Mucosa of rectum (tissue), 2 donors: ENCODE data around the gene MCAT.

Source experiments
- H3K27ac ChIP-seq, 2 donors: one replicate each; pipeline ENCODE4 v1.7.0; 2013; ENCODE audit warnings: inconsistent platforms in 2 of 2, low read depth in 2 of 2, low read length in 2 of 2
- H3K27me3 ChIP-seq, 2 donors: one replicate each; pipeline ENCODE4 v1.7.0; 2013; ENCODE audit warnings: low read length in 2 of 2; ENCODE audit not compliant: control insufficient read depth in 2 of 2, insufficient read depth in 2 of 2
- H3K36me3 ChIP-seq, 2 donors: one replicate each; pipeline ENCODE4 v1.7.0; 2013; ENCODE audit warnings: low read length in 2 of 2; ENCODE audit not compliant: control insufficient read depth in 2 of 2, insufficient read depth in 2 of 2
- H3K4me1 ChIP-seq, 2 donors: one replicate each; pipeline ENCODE4 v1.7.0; 2013; ENCODE audit warnings: low read length in 2 of 2, mild to moderate bottlenecking in 1 of 2; ENCODE audit not compliant: control insufficient read depth in 2 of 2, insufficient read depth in 2 of 2
- H3K4me3 ChIP-seq, 2 donors: one replicate each; pipeline ENCODE4 v1.7.0; 2013; ENCODE audit warnings: low read length in 2 of 2
- H3K9ac ChIP-seq, 2 donors: one replicate each; pipeline ENCODE4 v1.7.0; 2013; ENCODE audit warnings: low read length in 2 of 2, low read depth in 1 of 2, mild to moderate bottlenecking in 1 of 2
- H3K9me3 ChIP-seq, 2 donors: one replicate each; pipeline ENCODE4 v1.7.0; 2013; ENCODE audit warnings: low read length in 2 of 2; ENCODE audit not compliant: control insufficient read depth in 2 of 2
- donor health status: healthy.
- donor health status: Normal muscosa, but diverticular disease.

The MCAT gene

GRCh38 chr22:43142880-43143562, at the start of gene MCAT:
Gene MCAT (minus strand): TSS chr22:43143398. CDS start chr22:43143348, 50 bp downstream.
- H3K4me1 ChIP-seq, result peaks cover 4 to 8% of the 10 kb centered on the region in 2 donors
- H3K9ac ChIP-seq, result peak within 1 kb of the TSS; percentile 18 to 88
- H3K36me3 ChIP-seq, result peaks cover 17 to 18% of the 10 kb centered on the region in 2 donors
- no peaks in the 10 kb centered on the region for H3K9me3 ChIP-seq
- peak within 1 kb of the TSS; percentile 66 to 70 for H3K27ac ChIP-seq
- H3K4me3 ChIP-seq, result peak within 1 kb of the TSS; percentile 84 to 85
- no peaks in the 10 kb centered on the region for H3K27me3 ChIP-seq

GRCh38 chr22:43191831-43192230, 48.6 kb upstream of the MCAT start:
- peaks cover 0 to 4% of the 10 kb centered on the region in 2 donors for H3K4me1 ChIP-seq
- peaks cover 0 to 4% of the 10 kb centered on the region in 2 donors for H3K27me3 ChIP-seq
- peaks cover 0 to 2% of the 10 kb centered on the region in 2 donors for H3K9me3 ChIP-seq
- no peak overlapping the region for H3K9ac ChIP-seq
- no peaks in the 10 kb centered on the region for H3K36me3 ChIP-seq
- H3K27ac ChIP-seq, result no peak overlapping the region
- H3K4me3 ChIP-seq, result no peak overlapping the region

DNA sequence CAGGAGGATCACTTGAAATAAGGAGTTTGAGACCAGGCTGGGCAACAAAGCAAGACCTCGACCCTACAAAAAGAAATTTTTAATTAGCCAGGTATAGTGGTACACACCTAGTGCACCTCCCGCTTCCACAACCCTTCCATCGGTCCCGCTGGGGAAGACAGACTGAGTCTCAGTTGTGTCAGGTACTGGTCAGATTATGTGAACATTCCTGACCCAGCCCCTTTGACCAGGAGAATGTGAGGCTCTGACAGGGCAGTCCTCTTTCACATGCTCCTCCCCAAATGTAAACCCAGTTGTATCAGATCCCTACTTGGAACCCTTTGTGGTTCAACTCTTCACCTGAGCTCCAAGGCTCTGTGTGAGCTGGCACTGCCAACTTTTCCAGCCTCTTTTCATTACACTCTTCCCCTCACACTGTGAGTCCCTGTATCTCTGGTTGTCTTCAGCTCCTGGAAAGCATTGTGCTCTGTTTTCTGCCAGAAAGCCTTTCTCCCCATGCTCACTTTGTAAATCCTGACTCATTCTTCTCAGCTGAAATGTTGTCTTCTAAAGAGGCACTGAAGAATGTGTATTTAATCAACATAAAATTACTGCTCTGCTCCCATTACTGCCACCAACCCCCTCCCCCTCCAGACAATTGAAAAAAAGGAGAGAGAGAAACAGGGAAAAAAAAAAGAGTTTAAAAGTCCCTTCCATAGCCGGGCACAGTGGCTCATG, 45.8 kb upstream of the MCAT start:
- Histone ChIP-seq H3K27me3 (peaks cover 0 to 4% of the 10 kb centered on the region in 2 donors), H3K4me3 (no peak overlapping the region), H3K36me3 (no peaks in the 10 kb centered on the region), H3K9me3 (peaks cover 0 to 2% of the 10 kb centered on the region in 2 donors), H3K27ac (no peak overlapping the region), H3K4me1 (peaks cover 11 to 17% of the 10 kb centered on the region in 2 donors), H3K9ac (no peak overlapping the region)

GRCh38 chr22:43187171-43188099, 44.2 kb upstream of the MCAT start:
- H3K27me3 ChIP-seq, result no peaks in the 10 kb centered on the region
- H3K4me3 ChIP-seq, result peak overlapping the region; percentile 63 to 85
- peaks cover 0 to 2% of the 10 kb centered on the region in 2 donors for H3K9me3 ChIP-seq
- peak overlapping the region; percentile 92 to 96 for H3K27ac ChIP-seq
- peaks cover 11 to 17% of the 10 kb centered on the region in 2 donors for H3K4me1 ChIP-seq
- H3K36me3 ChIP-seq, result peaks cover 0 to 5% of the 10 kb centered on the region in 2 donors
- peak overlapping the region; percentile 63 to 76 for H3K9ac ChIP-seq

GRCh38 chr22:43186272-43187170, 43.3 kb upstream of the MCAT start, which contains the start of gene TTLL12:
Gene TTLL12 (minus strand): TSS chr22:43187134. CDS start chr22:43187069, 65 bp downstream.
- H3K36me3 ChIP-seq, result peaks cover 0 to 7% of the 10 kb centered on the region in 2 donors

GRCh38 chr22:43185860-43186261, 42.7 kb upstream of the MCAT start:
- peak overlapping the region; percentile 79 to 87 for H3K4me3 ChIP-seq
- H3K9me3 ChIP-seq, result no peaks in the 10 kb centered on the region
- peak overlapping the region in 1 of 2 donors; percentile 86 for H3K9ac ChIP-seq
- H3K27ac ChIP-seq, result peak overlapping the region; percentile 32 to 82
- H3K36me3 ChIP-seq, result peaks cover 0 to 14% of the 10 kb centered on the region in 2 donors
- peaks cover 11 to 17% of the 10 kb centered on the region in 2 donors for H3K4me1 ChIP-seq
- no peaks in the 10 kb centered on the region for H3K27me3 ChIP-seq

More at GRCh38 chr22:43186272-43187170, 43.3 kb upstream of the MCAT start, which contains the start of gene TTLL12:
- Histone ChIP-seq H3K4me3 (peak within 1 kb of the TSS; percentile 79 to 87), H3K27ac (peak within 1 kb of the TSS; percentile 92 to 96), H3K27me3 (no peaks in the 10 kb centered on the region), H3K9ac (peak within 1 kb of the TSS; percentile 76 to 86), H3K4me1 (peaks cover 11 to 17% of the 10 kb centered on the region in 2 donors), H3K9me3 (peaks cover 0 to 2% of the 10 kb centered on the region in 2 donors)

GRCh38 chr22:43183496-43184277, 40.5 kb upstream of the MCAT start:
- H3K27ac ChIP-seq, result no peak overlapping the region
- H3K4me3 ChIP-seq, result no peak overlapping the region
- no peaks in the 10 kb centered on the region for H3K9me3 ChIP-seq
- H3K36me3 ChIP-seq, result peaks cover 14 to 27% of the 10 kb centered on the region in 2 donors
- no peaks in the 10 kb centered on the region for H3K27me3 ChIP-seq
- H3K9ac ChIP-seq, result no peak overlapping the region
- H3K4me1 ChIP-seq, result peaks cover 11 to 17% of the 10 kb centered on the region in 2 donors

DNA sequence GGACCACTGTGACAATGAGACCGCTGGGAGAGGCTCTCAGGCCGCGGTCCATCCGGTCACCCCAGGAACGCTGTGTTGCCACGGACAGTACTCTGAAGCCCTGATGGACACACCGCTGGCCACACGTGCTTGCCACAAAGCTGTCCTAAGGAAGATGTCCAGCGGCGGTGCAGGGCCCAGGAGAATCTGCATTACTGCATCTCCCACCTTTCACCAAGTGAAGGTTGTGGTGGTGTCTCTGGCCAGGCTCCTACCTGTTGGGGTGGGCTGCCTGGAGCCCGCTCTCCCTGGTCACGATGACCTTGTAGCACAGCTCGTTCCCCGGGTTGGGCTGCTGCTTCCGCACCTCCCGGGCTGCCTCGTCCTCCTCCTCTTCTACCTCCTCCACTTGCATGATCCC, 39.5 kb upstream of the MCAT start:
- Histone ChIP-seq H3K36me3 (peaks cover 17 to 30% of the 10 kb centered on the region in 2 donors), H3K4me3 (no peak overlapping the region), H3K9ac (no peak overlapping the region), H3K4me1 (peaks cover 11 to 13% of the 10 kb centered on the region in 2 donors), H3K9me3 (no peaks in the 10 kb centered on the region), H3K27ac (no peak overlapping the region), H3K27me3 (no peaks in the 10 kb centered on the region)
